GM21723 (cell line): ENCODE results near the gene ANKRD30B.
"Not testable (repeated sequence)": the region's sequence is repeated elsewhere in the genome, so short reads cannot be mapped to it uniquely, and the experiment has no call there.

Experiments used
- ATAC-seq: cut with Tn5 transposase; IDR thresholded peaks from one replicate; pipeline ENCODE4 v1.9.1; 2021; ENCODE audit warnings: mild to moderate bottlenecking, moderate library complexity; ENCODE audit not compliant: unreplicated experiment

ANKRD30B gene

DNA sequence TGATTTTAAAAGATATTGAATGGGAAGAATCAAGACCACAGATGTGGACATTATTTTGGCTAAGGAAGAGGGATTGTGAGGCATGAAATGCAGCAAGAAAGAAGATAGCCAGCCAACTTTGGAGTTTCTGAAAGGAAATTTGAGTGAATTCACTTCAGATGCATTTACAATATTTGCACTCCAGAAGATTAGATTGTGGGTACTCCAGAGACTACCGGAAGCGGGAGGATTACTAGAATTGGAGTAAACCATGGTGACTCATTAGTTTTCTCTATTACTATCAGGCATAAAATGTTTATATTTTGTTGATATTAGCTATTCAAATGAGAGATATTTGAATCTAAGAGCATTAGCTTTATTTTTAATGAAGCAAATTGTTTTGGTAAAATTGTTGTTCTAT, 93.6 kb downstream of the ANKRD30B start:
- not testable (repeated sequence) for ATAC-seq

DNA sequence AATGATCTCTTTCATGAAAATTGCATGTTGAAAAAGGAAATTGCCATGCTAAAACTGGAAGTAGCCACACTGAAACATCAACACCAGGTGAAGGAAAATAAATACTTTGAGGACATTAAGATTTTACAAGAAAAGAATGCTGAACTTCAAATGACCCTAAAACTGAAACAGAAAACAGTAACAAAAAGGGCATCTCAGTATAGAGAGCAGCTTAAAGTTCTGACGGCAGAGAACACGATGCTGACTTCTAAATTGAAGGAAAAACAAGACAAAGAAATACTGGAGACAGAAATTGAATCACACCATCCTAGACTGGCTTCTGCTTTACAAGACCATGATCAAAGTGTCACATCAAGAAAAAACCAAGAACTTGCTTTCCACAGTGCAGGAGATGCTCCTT, 103.6 kb downstream of the ANKRD30B start:
- not testable (repeated sequence) for ATAC-seq

DNA sequence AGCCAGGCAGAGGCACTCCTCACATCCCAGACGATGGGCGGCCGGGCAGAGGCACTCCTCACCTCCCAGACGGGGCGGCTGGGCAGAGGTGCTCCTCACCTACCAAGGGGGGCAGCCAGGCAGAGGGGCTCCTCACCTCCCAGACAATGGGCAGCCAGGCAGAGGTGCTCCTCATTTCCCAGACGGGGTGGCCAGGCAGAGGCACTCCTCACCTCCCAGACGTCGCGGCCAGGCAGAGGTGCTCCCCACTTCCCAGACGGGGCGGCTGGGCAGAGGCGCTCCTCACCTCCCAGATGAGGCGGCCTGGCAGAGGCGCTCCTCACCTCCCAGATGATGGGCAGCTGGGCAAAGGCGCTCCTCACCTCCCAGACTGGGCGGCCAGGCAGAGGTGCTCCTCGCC, 107.7 kb downstream of the ANKRD30B start:
- ATAC-seq = not testable (repeated sequence)

DNA sequence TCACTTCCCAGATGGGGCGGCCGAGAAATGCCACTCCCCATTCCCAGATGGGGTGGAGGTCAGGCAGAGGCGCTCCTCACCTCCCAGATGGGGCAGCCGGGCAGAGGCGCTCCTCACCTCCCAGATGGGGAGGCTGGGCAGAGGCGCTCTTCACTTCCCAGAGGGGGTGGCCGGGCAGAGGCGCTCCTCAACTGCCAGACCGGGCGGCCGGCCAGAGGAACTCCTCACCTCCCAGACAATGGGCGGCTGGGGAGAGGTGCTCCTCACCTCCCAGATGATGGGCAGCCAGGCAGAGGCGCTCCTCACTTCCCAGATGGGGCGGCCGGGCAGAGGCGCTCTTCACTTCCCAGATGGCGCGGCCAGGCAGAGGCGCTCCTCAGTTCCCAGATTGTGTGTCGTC, 108.3 kb downstream of the ANKRD30B start:
- ATAC-seq = not testable (repeated sequence)

DNA sequence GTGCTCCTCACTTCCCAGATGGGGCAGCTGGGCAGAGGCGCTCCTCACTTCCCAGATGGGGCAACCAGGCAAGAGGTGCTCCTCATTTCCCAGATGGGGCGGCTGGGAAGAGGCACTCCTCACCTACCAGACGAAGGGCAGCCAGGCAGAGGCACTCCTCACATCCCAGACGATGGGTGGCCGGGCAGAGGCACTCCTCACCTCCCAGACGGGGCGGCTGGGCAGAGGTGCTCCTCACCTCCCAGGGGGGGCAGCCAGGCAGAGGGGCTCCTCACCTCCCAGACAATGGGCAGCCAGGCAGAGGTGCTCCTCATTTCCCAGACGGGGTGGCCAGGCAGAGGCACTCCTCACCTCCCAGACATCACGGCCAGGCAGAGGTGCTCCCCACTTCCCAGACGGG, 110.5 kb downstream of the ANKRD30B start:
- not testable (repeated sequence) for ATAC-seq

DNA sequence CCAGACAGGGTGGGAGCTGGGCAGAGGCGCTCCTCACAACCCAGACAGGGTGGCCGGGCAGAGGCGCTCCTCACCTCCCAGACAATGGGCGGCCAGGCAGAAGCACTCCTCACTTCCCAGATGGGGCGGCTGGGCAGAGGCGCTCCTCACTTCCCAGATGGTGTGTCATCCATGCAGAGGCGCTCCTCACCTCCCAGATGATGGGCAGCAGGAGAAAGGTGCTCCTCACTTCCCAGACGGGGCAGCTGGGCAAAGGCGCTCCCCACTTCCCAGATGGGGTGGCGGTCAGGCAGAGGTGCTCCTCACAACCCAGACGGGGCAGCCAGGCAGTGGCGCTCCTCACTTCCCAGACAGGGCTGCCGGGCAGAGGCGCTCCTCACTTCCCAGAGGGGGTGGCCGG, 112.0 kb downstream of the ANKRD30B start:
- ATAC-seq = not testable (repeated sequence)

DNA sequence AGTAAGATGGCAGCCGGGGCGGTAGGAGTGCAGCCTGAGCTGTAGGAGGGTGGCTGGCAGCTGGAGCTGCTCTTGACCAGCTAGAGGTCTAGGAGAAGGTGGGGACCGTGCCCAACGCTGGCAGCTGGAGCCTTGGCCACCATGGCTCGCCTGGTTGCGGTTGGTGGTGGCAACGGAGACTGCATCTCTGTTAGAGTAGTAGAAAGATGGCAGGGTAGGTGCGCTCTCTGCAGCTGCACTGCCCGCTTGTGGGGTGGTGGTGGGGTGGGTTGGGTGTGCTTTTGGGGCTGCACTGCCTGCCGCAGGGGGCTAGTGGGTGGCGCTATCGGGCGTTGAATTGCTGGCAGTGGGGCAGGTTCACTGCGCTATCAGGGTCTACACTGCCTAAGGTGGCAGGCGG, 118.5 kb downstream of the ANKRD30B start:
- not testable (repeated sequence) for ATAC-seq

DNA sequence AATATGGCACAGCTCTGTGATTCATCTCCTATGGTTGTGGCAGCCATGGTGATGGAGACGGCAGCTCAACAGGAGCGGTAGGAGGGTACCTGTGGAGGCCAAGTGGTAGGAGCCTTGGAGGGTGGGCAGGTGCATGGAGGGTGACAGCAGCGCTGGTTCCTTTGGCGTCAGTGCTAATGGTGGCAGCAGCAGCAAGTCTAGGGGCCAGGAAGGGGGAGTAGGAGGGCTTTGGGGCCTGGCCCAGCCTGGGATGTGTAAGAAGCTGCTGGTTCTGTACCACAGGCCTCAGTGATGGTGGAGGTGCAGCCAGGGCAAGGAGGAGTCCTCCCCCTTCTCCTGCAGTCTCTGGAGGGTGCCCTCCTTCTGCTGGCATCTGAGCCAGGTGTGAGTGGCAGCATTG, 120.0 kb downstream of the ANKRD30B start:
- ATAC-seq = not testable (repeated sequence)

DNA sequence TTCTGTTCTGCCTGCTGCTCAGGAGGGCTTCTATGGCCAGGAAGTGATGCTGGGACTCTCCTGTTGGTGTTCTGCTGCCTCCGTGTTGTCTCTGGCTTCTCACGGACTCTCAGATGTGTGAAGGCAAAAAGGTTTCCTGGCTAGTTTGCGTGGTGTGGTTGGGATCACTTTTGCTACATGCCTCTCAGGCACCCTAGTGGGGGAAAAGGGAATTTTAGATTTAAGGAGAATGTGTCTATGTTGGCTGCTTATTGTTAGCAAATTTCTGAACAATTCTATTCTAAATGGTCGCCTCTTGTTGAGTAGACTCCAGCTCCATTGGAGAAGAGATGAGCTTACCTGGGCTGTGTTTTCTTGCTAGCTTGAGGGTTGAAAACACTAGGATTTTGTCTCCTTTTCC, 120.9 kb downstream of the ANKRD30B start:
- ATAC-seq = not testable (repeated sequence)

DNA sequence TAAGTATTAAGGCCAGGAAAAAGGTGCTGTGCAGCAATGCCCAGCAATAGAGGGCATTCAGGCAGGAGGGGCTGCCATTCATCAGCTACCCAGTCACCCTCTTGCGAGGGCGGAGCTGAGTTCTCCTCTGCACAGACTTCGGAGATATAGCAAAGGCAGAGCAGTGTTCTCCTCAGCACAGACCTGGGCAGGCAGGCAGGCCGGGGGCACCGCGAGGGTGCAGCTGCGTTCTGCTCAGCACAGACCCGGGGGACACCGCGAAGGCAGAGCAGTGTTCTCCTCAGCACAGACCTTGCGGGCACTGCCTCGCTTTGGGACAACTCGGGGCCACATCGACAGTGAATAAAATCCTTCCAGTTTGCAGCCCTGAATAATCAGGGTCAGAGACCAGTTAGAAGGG, 130.9 kb downstream of the ANKRD30B start:
- not testable (repeated sequence) for ATAC-seq

DNA sequence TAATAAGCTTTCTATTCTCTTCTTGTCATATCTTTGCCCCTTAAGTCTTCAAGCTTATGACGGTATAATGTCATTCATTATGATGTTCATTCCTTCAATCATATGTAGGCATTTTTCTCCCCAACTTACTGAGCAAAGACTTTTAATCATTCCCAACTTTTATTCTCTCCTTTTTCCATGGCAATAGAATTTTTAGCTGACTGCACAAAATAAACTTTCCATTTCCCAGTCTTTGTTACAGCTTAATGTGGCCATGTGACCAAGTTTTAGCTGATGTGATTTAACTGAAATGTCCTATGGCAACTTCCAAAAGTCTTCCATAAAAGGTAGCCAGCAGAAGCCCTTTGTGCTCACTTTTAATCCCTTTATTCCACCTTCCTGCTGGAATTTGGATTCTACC, 152.5 kb downstream of the ANKRD30B start:
- ATAC-seq = no peak
